Renal pelvis (tissue), 12 donors: ENCODE results near the gene C19orf73. TPM values are rescaled to one million over a fixed set of nuclear protein-coding genes. Genes with fewer than 3 reads are reported as not detected.

ENCODE experiments used
- DNase-seq: peaks from one replicate; pipeline ENCODE4 v3.0.0-alpha.2; 2013
- long read RNA-seq, 16 experiments: transcript quantifications; one replicate each; lab custom pipeline, GENCODE V29; 2026
- polyA plus RNA-seq, 3 donors: library from polyadenylated mRNA; unstranded; fragments of 120-200 nt; gene quantifications; one replicate each; pipeline ENCODE4 v1.2.1, GENCODE V29; 2013; ENCODE audit not compliant: insufficient read length in 3 of 3

The C19orf73 gene, protein sequence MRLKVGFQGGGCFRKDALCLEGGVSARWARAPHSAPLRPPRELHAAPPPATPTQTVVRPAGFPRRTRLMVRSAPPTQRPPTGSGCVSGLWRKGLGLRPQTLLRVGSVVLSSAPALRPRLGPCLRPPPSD
- polyA plus RNA-seq = 1 to 10 TPM; 1.1 to 1.4 (median 1.1) TPM
- long read RNA-seq, donor 1, partial matches to known transcripts = 0 of 3 reads
- long read RNA-seq, donor 1, other reads (novel, unspliced or antisense) = 0 of 3 reads
- long read RNA-seq, donor 2, partial matches to known transcripts = 0 of 4 reads
- long read RNA-seq, donor 2, other reads (novel, unspliced or antisense) = 0 of 4 reads
- long read RNA-seq, donor 3, partial matches to known transcripts = 0 of 4 reads
- long read RNA-seq, donor 3, other reads (novel, unspliced or antisense) = 0 of 4 reads
- long read RNA-seq, donor 4, partial matches to known transcripts = 0 of 17 reads
- long read RNA-seq, donor 4, other reads (novel, unspliced or antisense) = 13 of 17 reads
- long read RNA-seq, donor 5, partial matches to known transcripts = 0 of 1 reads
- long read RNA-seq, donor 5, other reads (novel, unspliced or antisense) = 0 of 1 reads
- long read RNA-seq, donor 6, transcript C19orf73-201 (1 exons, 744 nt) = major isoform, 5 of 10 reads
- long read RNA-seq, donor 6, partial matches to known transcripts = 5 of 10 reads
- long read RNA-seq, donor 6, other reads (novel, unspliced or antisense) = 0 of 10 reads
- long read RNA-seq, donor 7, partial matches to known transcripts = 0 of 2 reads
- long read RNA-seq, donor 7, other reads (novel, unspliced or antisense) = 0 of 2 reads
- long read RNA-seq, donor 8 = 0 reads
- long read RNA-seq, donor 9, partial matches to known transcripts = 0 of 1 reads
- long read RNA-seq, donor 9, other reads (novel, unspliced or antisense) = 0 of 1 reads
- long read RNA-seq, donor 10, partial matches to known transcripts = 0 of 1 reads
- long read RNA-seq, donor 10, other reads (novel, unspliced or antisense) = 0 of 1 reads
- long read RNA-seq, donor 11, partial matches to known transcripts = 0 of 1 reads
- long read RNA-seq, donor 11, other reads (novel, unspliced or antisense) = 0 of 1 reads
- long read RNA-seq, donor 12, transcript C19orf73-201 (1 exons, 744 nt) = major isoform, 6 of 6 reads
- long read RNA-seq, donor 12, partial matches to known transcripts = 0 of 6 reads
- long read RNA-seq, donor 12, other reads (novel, unspliced or antisense) = 0 of 6 reads
- long read RNA-seq, donor 13, transcript C19orf73-201 (1 exons, 744 nt) = major isoform, 8 of 8 reads
- long read RNA-seq, donor 13, partial matches to known transcripts = 0 of 8 reads
- long read RNA-seq, donor 13, other reads (novel, unspliced or antisense) = 0 of 8 reads
- long read RNA-seq, donor 14 = 0 reads
- long read RNA-seq, donor 15, partial matches to known transcripts = 0 of 17 reads
- long read RNA-seq, donor 15, other reads (novel, unspliced or antisense) = 15 of 17 reads
- long read RNA-seq, donor 16, partial matches to known transcripts = 0 of 2 reads
- long read RNA-seq, donor 16, other reads (novel, unspliced or antisense) = 0 of 2 reads

DNA sequence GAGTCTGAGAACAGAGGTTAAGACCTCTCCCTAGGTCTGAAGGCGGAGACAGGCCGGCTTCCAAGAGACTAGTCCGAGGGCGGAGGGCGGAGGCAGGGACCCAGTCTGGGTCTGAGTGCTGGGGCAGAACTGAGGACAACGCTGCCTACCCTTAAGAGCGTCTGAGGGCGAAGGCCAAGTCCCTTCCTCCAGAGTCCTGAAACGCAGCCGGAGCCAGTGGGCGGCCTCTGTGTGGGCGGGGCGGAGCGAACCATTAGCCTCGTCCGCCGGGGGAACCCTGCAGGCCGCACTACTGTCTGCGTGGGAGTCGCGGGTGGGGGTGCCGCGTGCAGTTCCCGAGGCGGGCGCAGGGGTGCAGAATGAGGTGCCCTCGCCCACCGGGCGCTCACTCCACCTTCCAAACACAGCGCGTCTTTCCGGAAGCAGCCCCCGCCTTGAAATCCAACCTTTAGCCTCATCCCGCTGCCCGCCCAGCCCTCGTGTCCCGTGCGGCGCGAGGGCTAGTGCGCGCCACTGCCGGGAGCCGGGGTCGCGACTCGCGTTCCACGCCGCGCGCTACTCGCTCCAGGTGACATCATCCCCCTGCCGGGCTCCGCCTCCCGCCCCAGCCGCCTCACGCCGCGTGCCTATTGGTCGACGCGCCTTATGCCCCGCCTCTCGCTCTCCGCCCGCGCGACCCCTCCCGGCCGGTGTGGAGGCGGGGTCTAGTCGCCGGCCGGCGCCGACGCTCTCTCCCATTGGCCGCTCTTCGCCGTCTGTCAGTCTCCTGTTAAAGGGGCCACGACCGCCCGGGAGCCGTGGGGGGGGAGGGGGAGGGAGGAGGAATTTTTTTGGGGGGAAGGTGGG, at the start of gene C19orf73:
TSS of gene C19orf73 (minus strand) at position 579 of the 846 bp plus-strand sequence. CDS start at position 458, 121 bp downstream.
- peak; percentile 91 for DNase-seq

DNA sequence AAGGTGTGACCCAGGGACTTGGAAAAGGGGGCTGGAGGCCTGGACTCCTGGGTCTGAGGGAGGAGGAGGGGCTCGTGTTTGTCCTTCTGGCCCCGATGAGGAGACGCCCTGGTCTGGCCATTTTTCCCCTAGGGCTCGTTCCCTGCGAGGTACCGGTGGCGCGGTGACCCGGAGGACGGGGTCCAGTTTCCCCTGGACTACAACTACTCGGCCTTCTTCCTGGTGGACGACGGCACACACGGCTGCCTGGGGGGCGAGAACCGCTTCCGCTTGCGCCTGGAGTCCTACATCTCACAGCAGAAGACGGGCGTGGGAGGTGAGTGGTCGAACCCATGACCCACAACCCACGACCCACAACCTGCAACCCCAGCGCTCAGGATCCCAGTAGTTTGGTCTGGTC, 49.5 kb upstream of the C19orf73 start:
- no peak for DNase-seq

DNA sequence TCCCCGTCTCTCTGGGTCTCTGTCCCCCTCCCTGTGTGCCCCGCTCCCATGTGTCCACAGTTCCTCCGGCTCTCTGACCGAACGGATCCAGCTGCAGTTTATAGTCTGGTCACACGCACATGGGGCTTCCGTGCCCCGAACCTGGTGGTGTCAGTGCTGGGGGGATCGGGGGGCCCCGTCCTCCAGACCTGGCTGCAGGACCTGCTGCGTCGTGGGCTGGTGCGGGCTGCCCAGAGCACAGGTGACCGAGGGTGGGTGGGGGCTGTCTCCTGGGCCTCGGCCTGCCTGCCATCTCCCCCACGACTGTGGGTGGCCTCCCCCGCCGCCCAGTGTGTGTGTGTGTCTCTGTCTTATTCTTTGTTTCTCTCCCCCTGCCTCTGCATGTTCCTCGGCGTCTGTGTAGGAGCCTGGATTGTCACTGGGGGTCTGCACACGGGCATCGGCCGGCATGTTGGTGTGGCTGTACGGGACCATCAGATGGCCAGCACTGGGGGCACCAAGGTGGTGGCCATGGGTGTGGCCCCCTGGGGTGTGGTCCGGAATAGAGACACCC, 49.0 kb upstream of the C19orf73 start:
- DNase-seq = no peak

DNA sequence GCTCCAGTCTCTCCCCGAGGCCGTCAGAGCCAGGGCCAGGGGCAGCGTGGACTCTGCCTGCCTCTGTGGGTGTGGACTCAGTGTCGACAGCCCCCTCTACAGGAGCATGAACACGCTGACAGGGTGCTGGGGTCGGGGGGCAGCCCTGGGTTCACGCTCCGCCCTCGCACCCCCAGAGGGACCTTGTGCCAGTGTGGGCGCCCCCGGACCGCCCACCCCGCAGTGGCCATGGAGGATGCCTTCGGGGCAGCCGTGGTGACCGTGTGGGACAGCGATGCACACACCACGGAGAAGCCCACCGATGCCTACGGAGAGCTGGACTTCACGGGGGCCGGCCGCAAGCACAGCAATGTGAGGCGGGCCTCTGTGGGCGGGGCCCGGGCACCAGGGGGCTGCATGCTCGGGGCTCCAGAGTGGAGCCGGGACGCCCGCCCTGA, 46.9 kb upstream of the C19orf73 start:
- no peak for DNase-seq

DNA sequence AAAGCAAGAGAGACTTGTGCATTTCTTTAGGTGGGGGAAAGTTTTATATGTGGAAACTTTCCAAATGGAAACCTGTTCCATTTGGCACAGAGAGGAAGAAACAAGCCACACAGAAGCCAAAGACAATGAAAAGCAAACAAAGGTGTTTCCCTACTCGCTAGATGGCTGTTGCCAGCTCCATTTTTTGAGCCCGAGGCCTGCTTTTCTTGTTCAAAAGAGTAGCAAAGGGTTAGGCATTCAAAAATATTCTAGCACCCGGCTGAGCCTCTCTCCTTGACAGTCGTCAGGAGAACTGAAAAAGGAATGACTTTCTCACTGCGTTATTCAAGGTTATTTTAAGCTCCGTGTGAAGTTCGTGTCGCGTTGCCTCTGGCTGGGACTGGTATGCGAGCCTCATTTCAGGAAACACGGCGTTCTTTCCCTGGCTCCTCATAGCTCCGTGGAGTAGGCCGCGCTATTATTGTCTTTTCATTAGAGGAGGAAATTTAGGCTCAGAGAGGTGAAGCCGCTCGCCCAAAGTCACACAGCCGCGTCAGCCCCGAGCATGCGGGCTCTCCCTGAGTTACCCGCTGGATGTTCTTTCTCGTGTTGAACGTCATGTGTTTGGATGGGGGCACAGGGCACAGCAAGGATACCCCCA, 46.3 kb upstream of the C19orf73 start:
- no peak for DNase-seq

DNA sequence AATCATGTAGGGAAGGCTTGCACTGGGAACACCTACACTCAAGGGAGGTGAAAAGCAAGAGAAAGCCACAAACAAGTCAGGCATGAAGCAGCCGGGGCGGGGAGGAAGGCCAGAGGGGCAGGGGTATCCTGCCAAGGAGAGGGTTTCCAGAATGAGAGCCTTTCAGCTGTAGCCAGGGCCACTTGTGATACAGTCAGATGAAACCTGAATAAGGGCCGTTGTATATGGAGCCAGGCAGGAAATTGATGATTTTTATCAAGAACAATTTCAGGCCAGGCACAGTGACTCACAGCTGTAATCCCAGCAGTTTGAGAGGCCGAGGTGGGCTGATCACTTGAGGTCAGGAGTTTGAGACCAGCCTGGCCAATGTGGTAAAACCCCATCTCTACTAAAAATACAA, 43.0 kb upstream of the C19orf73 start:
- no peak for DNase-seq

DNA sequence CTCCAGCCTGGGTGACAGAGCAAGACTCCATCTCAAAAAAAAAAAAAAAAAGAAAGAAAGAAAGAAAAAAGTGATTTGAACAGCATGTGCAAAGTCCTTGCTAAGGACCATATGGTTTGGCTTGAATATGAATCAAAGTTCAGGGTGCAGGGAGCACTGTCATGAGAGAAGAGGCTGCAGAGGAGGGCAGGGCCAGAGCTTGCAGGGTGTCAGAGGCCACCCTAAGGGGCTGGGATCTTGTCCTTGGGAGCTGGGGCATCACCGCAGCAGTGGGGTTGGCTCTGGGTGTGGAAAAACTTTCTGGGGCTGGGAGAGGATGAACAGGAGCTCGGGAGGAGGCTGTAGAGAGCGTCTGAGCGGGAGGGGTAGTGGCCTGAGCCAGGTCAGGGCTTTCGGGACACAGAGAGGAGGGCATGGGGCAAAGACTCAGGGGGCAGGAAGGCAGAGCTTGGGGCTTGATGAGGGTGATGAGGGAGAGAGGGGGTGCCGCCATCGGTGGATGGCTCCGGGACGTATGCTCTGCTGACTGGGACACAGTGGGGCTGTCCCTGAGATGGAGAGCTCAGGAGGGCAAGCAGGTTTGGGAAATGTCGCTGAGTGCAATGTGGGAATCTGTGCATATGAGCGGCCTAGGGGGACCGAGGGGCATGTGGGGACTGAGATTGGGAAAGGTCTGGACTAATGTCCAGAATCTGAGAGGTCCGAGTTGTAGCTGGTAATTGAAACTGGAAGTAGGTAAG, 41.7 kb upstream of the C19orf73 start:
- DNase-seq = no peak

DNA sequence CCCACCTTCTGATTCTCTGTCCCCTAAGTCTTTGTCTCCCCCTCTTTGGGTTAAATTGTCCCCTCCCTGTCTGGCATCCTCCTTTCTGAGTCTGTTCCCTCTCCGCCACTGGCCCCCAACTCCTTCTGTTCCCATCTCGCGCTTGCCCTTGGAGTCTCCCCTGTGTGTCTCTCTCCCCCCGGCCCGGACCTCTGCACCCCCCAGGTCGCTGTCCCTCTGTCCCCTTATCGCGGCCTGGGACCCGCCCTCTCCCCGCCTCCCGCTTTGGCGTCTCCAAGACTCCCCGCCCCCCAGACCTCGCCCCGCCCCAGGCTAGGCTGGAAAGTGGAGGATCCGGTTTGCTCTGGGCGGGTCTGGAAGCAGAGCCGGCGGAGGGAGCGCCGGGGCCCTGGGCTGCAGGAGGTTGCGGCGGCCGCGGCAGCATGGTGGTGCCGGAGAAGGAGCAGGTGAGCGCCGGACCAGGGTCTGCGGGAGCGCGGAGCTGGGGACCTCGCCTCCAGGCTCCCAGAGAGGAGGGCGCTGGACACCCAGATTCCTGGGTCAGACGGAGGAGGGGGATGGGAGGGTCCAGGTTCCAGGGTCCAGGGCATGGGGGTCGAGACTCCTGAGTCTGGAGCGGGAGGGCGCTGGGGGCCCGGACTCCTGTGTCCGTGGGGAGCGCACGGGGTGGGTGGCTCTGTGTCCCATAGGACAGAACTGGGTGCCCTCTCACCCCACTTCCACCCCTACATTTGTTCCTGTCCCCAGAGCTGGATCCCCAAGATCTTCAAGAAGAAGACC, 38.7 kb upstream of the C19orf73 start, which contains the start of gene TRPM4:
TSS of gene TRPM4 (plus strand) at position 348 of the 780 bp plus-strand sequence. CDS start at position 423, 75 bp downstream.
- DNase-seq = peak; percentile 91

DNA sequence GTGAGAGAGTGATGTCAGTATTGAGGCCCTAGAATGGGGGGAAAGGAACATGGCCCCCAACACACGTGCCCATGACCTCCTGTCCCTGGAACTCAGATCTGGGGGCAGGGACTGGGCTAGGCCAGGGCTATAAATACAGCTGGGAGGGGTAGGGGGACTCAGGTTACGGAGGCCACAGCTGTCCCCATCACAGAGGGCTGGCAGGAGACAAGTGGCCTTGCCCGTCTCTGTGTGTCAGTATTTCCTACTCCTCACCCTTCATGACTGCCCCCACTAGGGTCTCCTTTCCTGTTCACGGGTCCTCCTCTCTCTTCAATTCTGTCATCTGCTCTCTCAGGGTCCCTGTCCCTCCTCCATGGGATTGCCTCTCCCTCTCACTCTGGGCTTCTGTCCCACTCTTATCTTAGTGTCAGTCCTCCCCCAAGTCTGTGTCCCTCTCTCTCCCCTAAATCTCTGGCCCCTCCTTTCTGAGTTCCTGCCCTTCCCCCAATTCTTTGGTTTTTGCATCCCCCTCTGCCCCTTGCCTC, 36.9 kb upstream of the C19orf73 start:
- DNase-seq = no peak

DNA sequence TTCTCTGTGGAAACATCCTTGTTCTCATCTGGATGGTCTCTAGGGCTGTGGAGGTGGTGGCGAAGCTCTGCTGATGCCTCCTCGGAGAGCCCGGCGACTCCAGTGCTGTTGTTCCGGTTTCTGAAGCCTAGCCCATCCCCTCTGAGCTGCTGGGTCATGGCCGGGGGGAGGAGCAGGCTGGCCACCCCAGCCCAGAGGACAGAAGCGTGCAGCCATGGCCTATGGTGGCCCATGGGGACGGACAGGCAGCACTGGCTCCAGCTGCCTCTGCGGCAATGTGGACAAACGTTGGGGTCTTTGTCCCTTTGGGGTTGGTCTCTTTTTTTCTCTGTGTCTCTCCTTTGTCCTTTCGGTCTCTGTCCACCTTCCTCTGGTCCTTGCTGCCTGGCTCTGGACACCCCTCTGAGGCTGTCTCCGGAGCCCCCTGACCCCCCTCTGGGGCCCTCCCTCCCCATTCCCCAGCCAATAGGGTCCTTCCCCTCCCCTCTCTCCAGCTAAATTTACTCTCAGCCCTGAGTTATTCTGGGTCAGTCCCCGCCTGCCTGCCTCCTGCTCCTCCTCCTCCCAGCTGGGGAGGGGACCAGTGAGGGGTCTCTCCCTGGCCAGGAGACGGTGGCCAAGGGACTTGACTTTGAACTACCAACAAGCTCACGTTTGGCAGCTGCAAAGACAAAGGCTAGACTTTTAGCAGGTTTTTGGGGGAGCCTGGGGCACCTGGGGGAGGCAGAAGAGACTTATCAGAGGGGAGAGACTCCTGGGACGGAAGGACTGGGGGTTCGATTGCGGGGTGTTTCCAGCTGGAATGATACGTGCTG, 36.3 kb upstream of the C19orf73 start, which contains the start of gene HRC:
TSS of gene HRC (minus strand) at position 392 of the 815 bp plus-strand sequence. CDS start at position 233, 159 bp downstream.
- peak; percentile 76 for DNase-seq

DNA sequence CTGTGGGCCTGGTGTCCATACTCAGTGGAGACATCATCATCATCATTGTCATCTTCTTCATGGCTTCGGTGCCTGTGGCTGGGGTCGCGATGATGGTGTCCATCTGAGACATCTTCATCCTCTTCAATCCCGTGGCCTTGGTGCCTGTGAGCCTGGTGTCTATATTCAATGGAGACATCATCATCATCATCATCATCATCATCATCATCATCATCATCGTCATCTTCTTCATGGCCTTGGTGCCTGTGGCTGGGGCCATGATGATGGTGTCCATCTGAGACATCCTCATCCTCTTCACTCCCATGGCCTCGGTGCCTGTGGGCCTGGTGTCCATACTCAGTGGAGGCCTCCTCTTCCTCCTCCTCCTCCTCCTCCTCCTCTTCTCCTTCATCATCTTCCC, 35.3 kb upstream of the C19orf73 start:
- no peak for DNase-seq

DNA sequence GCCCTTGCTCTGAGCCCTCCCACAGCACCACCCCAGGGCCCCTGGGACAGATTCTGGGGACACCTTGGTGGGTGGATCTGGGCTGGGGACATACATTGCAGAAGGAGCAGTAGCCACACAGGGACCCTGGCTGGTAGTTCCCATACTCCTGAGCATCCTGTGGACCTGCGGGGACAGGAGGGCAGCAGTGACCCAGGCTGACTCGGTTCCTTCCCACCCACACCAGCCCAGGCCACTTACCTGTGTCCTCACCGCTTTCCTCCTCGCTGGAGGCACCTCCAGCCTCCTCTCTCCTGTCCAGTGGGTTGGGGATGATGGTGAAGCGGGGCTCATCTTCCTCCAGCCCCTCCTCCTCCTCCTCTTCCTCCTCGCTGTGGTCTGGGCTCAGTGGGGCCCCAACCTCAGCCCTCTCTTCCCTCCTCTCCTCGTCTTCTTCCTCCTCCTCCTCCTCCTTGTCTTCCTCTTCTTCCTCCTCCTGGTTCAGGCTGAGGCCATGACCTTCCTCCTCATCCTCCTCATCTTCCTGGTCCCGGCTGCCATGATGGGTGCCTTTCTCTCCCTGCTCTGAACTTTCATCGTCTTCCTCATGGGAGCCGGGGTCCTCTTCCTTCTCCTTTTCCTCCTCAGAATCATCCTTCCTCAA, 34.3 kb upstream of the C19orf73 start:
- no peak for DNase-seq

DNA sequence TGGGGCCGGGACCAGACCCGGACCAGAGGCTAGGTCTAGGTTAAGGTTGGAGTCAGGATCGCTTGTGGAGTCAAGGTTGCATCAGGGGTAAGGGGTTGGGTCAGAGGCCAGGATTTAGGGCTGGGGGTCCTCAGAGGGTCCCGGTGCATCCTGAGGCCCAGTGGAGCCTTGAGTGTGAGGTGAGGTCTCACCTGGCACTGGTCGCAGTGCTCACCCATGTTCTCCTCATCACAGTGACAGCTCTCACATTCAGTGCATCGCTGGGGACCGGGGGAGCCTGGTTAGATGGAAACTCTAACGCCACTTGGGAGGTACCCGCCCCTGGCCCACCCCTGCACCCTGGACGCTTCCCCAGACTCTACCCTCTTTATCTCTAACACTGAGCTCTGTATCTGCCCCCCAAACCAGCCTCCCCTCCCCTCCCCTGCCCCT, 33.2 kb upstream of the C19orf73 start:
- DNase-seq = no peak

DNA sequence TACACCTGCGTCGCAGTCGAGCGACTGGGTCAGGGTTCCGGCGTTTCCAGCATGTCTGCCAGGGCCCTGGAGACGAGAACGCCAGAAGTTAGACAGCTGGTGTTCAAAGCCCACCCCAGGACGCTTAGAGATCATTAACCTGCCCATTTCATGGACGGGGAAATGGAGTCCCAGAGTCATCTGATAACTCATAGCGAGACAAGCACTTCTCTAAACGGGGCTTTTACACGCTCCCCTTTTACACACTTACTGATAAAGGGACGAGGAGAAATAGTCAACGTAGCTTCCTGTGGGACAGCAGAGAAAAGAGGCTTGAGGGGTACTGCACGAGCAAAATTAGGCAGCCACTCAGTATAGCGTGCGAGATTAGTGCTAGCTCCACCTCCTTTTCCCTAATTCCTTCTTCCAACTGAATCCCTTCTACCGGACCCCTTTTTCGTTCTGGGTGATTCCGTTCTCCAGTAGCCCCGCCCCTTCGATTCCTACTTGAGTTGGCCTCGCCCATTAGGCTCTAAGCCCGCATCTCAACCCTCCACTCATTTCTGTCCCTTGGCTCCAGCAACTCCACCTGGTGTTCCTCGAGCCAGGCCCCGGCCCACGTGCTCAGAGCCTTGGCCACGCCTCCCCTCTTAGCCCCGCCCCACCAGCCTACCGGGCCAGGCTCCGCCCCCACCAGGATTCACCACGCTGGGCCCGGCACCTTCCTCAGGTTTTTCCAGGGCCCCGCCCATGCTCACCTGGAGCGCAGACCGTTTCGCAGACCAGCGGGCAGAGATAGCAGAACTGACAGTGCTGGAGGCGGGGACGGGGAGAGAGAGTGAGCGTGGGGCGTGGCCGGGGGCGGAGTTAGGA, 32.5 kb upstream of the C19orf73 start:
- DNase-seq = no peak

DNA sequence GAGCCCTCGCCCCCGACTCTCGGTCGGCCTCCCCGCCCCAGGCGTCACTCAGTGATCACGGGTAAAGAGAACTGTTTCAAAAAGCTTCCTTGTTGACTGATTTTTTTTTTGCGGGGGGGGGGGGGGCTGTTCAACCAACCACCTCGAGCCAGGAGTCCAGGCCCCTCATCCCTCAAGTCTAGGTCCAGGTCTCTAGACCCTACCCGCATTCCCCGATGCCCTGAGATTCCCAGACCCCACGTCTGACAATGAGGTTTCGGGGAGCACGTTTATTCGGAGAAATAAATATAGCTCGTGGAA, 32.0 kb upstream of the C19orf73 start:
- DNase-seq = no peak
